SJCRH30 (cell line): ENCODE results near the gene ATP2C2. TPM values are rescaled to one million over a fixed set of nuclear protein-coding genes. Genes with fewer than 3 reads are reported as not detected.
"Not testable (repeated sequence)": the region's sequence is repeated elsewhere in the genome, so short reads cannot be mapped to it uniquely, and the experiment has no call there.

Source experiments
- DNase-seq, 2 experiments: peaks; one replicate each; pipeline ENCODE4 v3.0.0-alpha.2; 2015 to 2020
- H3K27ac ChIP-seq: fragments of 250-450 bp; sonication (Bioruptor Pico); 2 replicates; pipeline ENCODE4 v1.5.1; 2020; ENCODE audit warnings: mild to moderate bottlenecking, moderate library complexity
- H3K27me3 ChIP-seq: fragments of 250-450 bp; sonication (Bioruptor Pico); 2 replicates; pipeline ENCODE4 v1.5.1; 2020; ENCODE audit warnings: mild to moderate bottlenecking, moderate library complexity
- H3K36me3 ChIP-seq: fragments of 250-450 bp; sonication (Bioruptor Pico); 2 replicates; pipeline ENCODE4 v1.5.1; 2020; ENCODE audit warnings: mild to moderate bottlenecking, moderate library complexity
- H3K4me1 ChIP-seq: fragments of 250-450 bp; sonication (Bioruptor Pico); 2 replicates; pipeline ENCODE4 v1.5.1; 2020; ENCODE audit warnings: mild to moderate bottlenecking, moderate library complexity
- H3K4me3 ChIP-seq: fragments of 250-450 bp; sonication (Bioruptor Pico); 2 replicates; pipeline ENCODE4 v1.5.1; 2020; ENCODE audit warnings: mild to moderate bottlenecking, moderate library complexity
- H3K9me3 ChIP-seq: fragments of 250-450 bp; sonication (Bioruptor Pico); replicated peaks from 2 replicates; pipeline ENCODE4 v1.5.1; 2020; ENCODE audit warnings: mild to moderate bottlenecking, moderate library complexity
- total RNA-seq: library from RNA; depleted of rRNA; stranded (reverse); fragments of >200 nt; shearing (Covaris generic); gene quantifications from 2 replicates; pipeline ENCODE4 v1.2.3, GENCODE V29; 2014

The ATP2C2 gene
- total RNA-seq, 1 experiment from 2014 or later: 5.1 TPM

DNA sequence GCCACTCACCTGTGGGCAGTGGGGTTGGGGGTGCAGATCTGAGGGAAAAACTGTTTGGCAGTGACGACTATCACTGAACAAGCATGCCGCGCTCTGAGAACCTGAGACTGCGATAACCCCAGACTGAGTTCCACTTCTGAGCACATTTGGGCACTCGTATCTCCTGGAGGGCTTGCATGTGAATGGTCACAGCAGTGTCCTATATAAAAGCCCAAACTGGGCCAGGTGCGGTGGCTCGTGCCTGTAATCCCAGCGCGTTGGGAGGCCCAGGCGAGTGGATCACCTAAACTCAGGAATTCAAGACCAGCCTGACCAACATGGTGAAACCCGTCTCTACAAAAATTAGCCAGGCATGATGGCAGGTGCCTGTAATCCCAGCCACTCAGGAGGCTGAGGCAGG lies 18.7 kb downstream of the ATP2C2 start:
- H3K27ac ChIP-seq: no peak overlapping the region
- DNase-seq: no peak
- H3K9me3 ChIP-seq: no peaks in the 10 kb centered on the region
- no peaks in the 10 kb centered on the region for H3K4me1 ChIP-seq
- H3K27me3 ChIP-seq: no peaks in the 10 kb centered on the region
- H3K36me3 ChIP-seq: no peaks in the 10 kb centered on the region
- no peak overlapping the region for H3K4me3 ChIP-seq

- no peaks in the 10 kb centered on the region for H3K9me3 ChIP-seq
- H3K27me3 ChIP-seq: no peaks in the 10 kb centered on the region
- no peaks in the 10 kb centered on the region for H3K4me1 ChIP-seq
- H3K4me3 ChIP-seq: no peak overlapping the region
- no peaks in the 10 kb centered on the region for H3K36me3 ChIP-seq
- no peak overlapping the region for H3K27ac ChIP-seq
- no peak for DNase-seq
Measured at GRCh38 chr16:84390131-84390785, 21.9 kb downstream of the ATP2C2 start.

DNA sequence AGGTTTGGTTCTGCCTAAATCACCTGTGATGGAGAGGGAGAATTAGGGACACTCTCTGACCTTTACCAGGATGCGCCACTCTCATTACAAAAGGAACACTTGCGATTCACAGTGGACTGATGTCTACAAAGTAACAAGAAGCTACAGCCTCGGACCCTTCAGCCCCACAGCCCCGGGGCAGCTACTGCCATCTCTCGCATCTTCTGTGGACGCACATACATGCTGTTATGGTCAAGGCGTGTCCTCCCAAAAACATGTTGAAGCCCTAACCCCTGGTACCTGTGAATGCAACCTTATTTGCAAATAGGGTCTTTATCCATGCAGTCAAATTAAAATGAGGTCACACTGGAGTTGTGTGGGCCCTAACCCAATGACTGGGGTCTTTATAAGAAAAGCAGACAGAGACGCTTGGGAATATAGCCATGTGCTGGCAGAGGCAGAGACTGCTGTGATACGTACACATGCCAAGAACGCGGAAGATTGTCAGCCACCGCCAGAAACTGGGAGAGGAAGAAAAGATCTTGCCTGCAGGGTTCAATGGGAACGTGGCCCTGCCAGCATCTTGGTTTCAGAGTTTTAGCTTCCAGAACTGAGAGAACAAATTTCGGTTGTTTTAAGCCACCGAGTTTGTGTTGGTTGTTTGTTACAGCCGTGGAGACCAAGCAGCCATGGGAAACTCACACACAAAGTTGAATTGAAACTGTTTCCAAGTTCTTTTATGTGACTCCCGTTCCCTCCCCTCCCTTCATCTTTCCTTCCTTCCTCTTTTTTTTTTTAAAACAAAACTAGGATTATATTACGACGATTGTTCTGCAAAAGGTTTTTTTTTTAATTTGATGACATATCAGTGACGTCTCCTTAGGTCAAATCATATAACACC lies 23.1 kb downstream of the ATP2C2 start:
- no peaks in the 10 kb centered on the region for H3K27me3 ChIP-seq
- H3K9me3 ChIP-seq: no peaks in the 10 kb centered on the region
- no peak for DNase-seq
- H3K4me3 ChIP-seq: no peak overlapping the region
- no peaks in the 10 kb centered on the region for H3K36me3 ChIP-seq
- H3K4me1 ChIP-seq: no peaks in the 10 kb centered on the region
- no peak overlapping the region for H3K27ac ChIP-seq

GRCh38 chr16:84392031-84392360 lies 23.7 kb downstream of the ATP2C2 start:
- Histone ChIP-seq H3K9me3 (no peaks in the 10 kb centered on the region), H3K36me3 (no peaks in the 10 kb centered on the region), H3K4me3 (no peak overlapping the region), H3K4me1 (no peaks in the 10 kb centered on the region), H3K27me3 (no peaks in the 10 kb centered on the region), H3K27ac (no peak overlapping the region)
- DNase-seq: no peak

GRCh38 chr16:84396082-84396481 lies 27.7 kb downstream of the ATP2C2 start:
- not testable (repeated sequence) for H3K27me3 ChIP-seq, H3K27ac ChIP-seq, DNase-seq, H3K36me3 ChIP-seq, H3K4me3 ChIP-seq, H3K9me3 ChIP-seq, H3K4me1 ChIP-seq

DNA sequence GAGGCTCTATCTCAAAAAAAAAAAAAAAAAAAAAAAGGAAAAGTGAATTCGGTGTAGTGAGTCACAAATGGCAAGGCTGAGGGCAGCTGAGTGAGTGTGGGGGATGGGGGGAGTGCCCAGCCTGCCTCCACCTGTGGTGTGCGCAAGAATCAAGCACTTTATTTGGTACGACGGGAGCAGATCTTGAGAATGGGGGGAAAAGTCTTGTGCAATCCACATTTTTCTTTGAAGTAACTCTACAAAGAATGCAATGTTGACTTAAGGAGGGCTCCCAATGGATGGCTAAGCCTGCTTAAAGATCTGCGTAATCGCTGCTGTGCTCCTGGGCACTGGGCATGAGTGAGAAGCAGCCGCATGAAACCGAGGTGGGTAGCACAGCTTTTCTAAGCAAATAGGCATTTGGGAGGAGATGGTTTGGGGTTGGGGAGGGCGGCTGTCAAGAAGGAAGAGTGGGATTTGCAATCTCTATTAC lies 28.2 kb downstream of the ATP2C2 start:
- no peaks in the 10 kb centered on the region for H3K9me3 ChIP-seq
- no peaks in the 10 kb centered on the region for H3K36me3 ChIP-seq
- no peaks in the 10 kb centered on the region for H3K4me1 ChIP-seq
- no peak for DNase-seq
- no peaks in the 10 kb centered on the region for H3K27me3 ChIP-seq
- no peak overlapping the region for H3K4me3 ChIP-seq
- H3K27ac ChIP-seq: no peak overlapping the region

GRCh38 chr16:84397090-84397489 lies 28.8 kb downstream of the ATP2C2 start:
- H3K36me3 ChIP-seq: no peaks in the 10 kb centered on the region
- no peaks in the 10 kb centered on the region for H3K9me3 ChIP-seq
- H3K4me1 ChIP-seq: no peaks in the 10 kb centered on the region
- H3K4me3 ChIP-seq: no peak overlapping the region
- H3K27me3 ChIP-seq: no peaks in the 10 kb centered on the region
- no peak for DNase-seq
- H3K27ac ChIP-seq: no peak overlapping the region

GRCh38 chr16:84398701-84399100 lies 30.4 kb downstream of the ATP2C2 start:
- no peak overlapping the region for H3K4me3 ChIP-seq
- no peaks in the 10 kb centered on the region for H3K27me3 ChIP-seq
- no peaks in the 10 kb centered on the region for H3K9me3 ChIP-seq
- DNase-seq: no peak
- no peaks in the 10 kb centered on the region for H3K4me1 ChIP-seq
- H3K27ac ChIP-seq: no peak overlapping the region
- H3K36me3 ChIP-seq: no peaks in the 10 kb centered on the region

- H3K4me3 ChIP-seq: not testable (repeated sequence)
Measured at GRCh38 chr16:84399912-84400311, 31.6 kb downstream of the ATP2C2 start.

GRCh38 chr16:84403435-84403834 lies 35.1 kb downstream of the ATP2C2 start:
- H3K27me3 ChIP-seq, H3K36me3 ChIP-seq, H3K9me3 ChIP-seq, H3K27ac ChIP-seq, DNase-seq, H3K4me1 ChIP-seq, H3K4me3 ChIP-seq: not testable (repeated sequence)

More at GRCh38 chr16:84399912-84400311, 31.6 kb downstream of the ATP2C2 start:
- not testable (repeated sequence) for H3K4me1 ChIP-seq, H3K9me3 ChIP-seq, DNase-seq, H3K27ac ChIP-seq, H3K27me3 ChIP-seq, H3K36me3 ChIP-seq

DNA sequence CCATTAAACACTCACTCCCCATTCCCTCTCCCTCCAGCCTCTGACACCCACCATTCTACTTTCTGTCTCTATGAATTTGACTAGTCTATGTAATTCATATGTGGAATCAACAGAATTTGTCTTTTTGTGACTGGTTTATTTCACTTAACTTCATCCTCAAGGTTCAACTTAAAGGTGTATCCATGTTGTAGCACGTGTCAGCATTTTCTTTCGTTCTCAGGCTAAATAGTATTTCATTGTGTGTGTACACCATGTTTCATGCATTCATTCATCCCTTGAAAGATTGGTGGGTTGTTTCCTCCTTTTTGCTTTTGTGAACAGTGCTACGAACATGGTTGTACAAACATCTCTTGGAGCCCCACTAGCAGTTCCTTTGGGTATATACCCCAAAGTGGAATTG lies 36.0 kb downstream of the ATP2C2 start:
- H3K4me3 ChIP-seq: no peak overlapping the region
- no peaks in the 10 kb centered on the region for H3K27me3 ChIP-seq
- no peaks in the 10 kb centered on the region for H3K9me3 ChIP-seq
- no peaks in the 10 kb centered on the region for H3K36me3 ChIP-seq
- H3K4me1 ChIP-seq: no peaks in the 10 kb centered on the region
- DNase-seq: no peak
- no peak overlapping the region for H3K27ac ChIP-seq

- Histone ChIP-seq H3K4me1 (no peaks in the 10 kb centered on the region), H3K9me3 (no peaks in the 10 kb centered on the region), H3K27me3 (no peaks in the 10 kb centered on the region), H3K27ac (no peak overlapping the region), H3K36me3 (no peaks in the 10 kb centered on the region), H3K4me3 (no peak overlapping the region)
- no peak for DNase-seq
Measured at GRCh38 chr16:84404936-84405639, 36.8 kb downstream of the ATP2C2 start.

- no peaks in the 10 kb centered on the region for H3K4me1 ChIP-seq
- H3K27me3 ChIP-seq: no peaks in the 10 kb centered on the region
- no peak overlapping the region for H3K4me3 ChIP-seq
- no peaks in the 10 kb centered on the region for H3K36me3 ChIP-seq
- no peak overlapping the region for H3K27ac ChIP-seq
- DNase-seq: peak in 1 of 2 experiments; percentile 10
- H3K9me3 ChIP-seq: no peaks in the 10 kb centered on the region
Measured at GRCh38 chr16:84406006-84406963, 37.9 kb downstream of the ATP2C2 start.

GRCh38 chr16:84407588-84408313 lies 39.4 kb downstream of the ATP2C2 start:
- no peaks in the 10 kb centered on the region for H3K9me3 ChIP-seq
- no peak overlapping the region for H3K4me3 ChIP-seq
- H3K4me1 ChIP-seq: no peaks in the 10 kb centered on the region
- no peak for DNase-seq
- no peak overlapping the region for H3K27ac ChIP-seq
- no peaks in the 10 kb centered on the region for H3K27me3 ChIP-seq
- H3K36me3 ChIP-seq: no peaks in the 10 kb centered on the region
